ENCODE data around the gene POLDIP2. TPM values are rescaled to one million over a fixed set of nuclear protein-coding genes. Genes with fewer than 3 reads are reported as not detected.

Gene POLDIP2
- total and polyA plus RNA-seq, 9 of the 15 experiments (the other 6 are each of a cell fraction or from before 2014, with no cell fraction given): 22.0 to 137 (median 104) TPM

- peaks cover 14% of the 10 kb centered on the region; the same call in 1 of the 3 replicates for H3K36me3 ChIP-seq (ENCODE audit: control insufficient read depth, insufficient read depth, low read length)
- H3K9me3 ChIP-seq (replicated peaks; ENCODE audit: control insufficient read depth, insufficient read depth, low read depth, low read length): no peaks in the 10 kb centered on the region
- BruUV-seq (replicated peaks): no TSS peak
- no peak for DNase-seq (ENCODE audit: extremely low read depth in 1 of 4, low spot score in 3 of 4)
- peaks cover 2% of the 10 kb centered on the region; the same call in 1 of the 3 replicates for H3K79me2 ChIP-seq (ENCODE audit: control insufficient read depth, insufficient read depth, low read length)
- no peak overlapping the region for H3K9ac ChIP-seq (ENCODE audit: insufficient read depth in 1 of 2, low read depth in 2 of 2, low read length in 2 of 2)
- peaks cover 3% of the 10 kb centered on the region for H3K9me1 ChIP-seq (ENCODE audit: control insufficient read depth, insufficient read depth, low read length)
- FAIRE-seq: no peak
- peaks cover 8 to 21% of the 10 kb centered on the region in 2 experiments; a peak in 3 of 5 replicates for H3K4me1 ChIP-seq (replicated peaks in 1 of 2; ENCODE audit: control insufficient read depth in 2 of 2, insufficient read depth in 2 of 2, low read length in 2 of 2)
- no peak overlapping the region for H3K4me2 ChIP-seq (ENCODE audit: insufficient read depth, low read length)
- intact Hi-C loops (cut with micrococcal nuclease): no loop called here
- H3K4me3 ChIP-seq: no peak overlapping the region
- H3K27me3 ChIP-seq (ENCODE audit: control insufficient read depth in 2 of 2, insufficient read depth in 2 of 2, low read length in 2 of 2): no peaks in the 10 kb centered on the region
- 0 out of 2 replicates have a peak, but pooled peaks cover 4% of the 10 kb centered on the region for H4K20me1 ChIP-seq (replicated peaks; ENCODE audit: control insufficient read depth, insufficient read depth, low read length)
- 69% methylated on average over 6 of the region's 6 CpGs for WGBS (ENCODE audit: insufficient coverage, low coverage, missing lambda C conversion rate)
- H2AFZ ChIP-seq (ENCODE audit: low read depth, low read length): no peak overlapping the region
- POLR2A ChIA-PET: no interaction called here
- ATAC-seq: no peak
- CTCF ChIA-PET (ENCODE audit: low intra/inter-chr PET ratio): no interaction called here
- H3K27ac ChIP-seq (ENCODE audit: extremely low read depth, low read depth, low read length): no peak overlapping the region
- in situ Hi-C loops (cut with MboI): no loop called here
- TF ChIP-seq ID3 (CRISPR knock-in tag; IDR thresholded peaks at IDR 0.05) (no peak), ID3 (tag; IDR thresholded peaks at IDR 0.05) (no peak), PTRF (tag; IDR thresholded peaks at IDR 0.05) (no peak), ZNF212 (CRISPR knock-in tag; IDR thresholded peaks at IDR 0.05) (no peak), ZNF124 (CRISPR knock-in tag; IDR thresholded peaks at IDR 0.05) (no peak), XRCC4 (IDR thresholded peaks at IDR 0.05; ENCODE audit: extremely low read depth, insufficient read depth, insufficient read length) (no peak), ZNF583 (CRISPR knock-in tag; IDR thresholded peaks at IDR 0.05) (no peak), PHTF2 (CRISPR knock-in tag; IDR thresholded peaks at IDR 0.05) (no peak), CBX2 (IDR thresholded peaks at IDR 0.05; ENCODE audit: insufficient read depth, low read length, poor library complexity, severe bottlenecking) (no peak), SRSF3 (IDR thresholded peaks at IDR 0.05; ENCODE audit: insufficient read depth, low read length) (no peak), HEY1 (CRISPR knock-in tag; IDR thresholded peaks at IDR 0.05; ENCODE audit: borderline replicate concordance) (no peak), POLR2AphosphoS5 (IDR thresholded peaks at IDR 0.05; ENCODE audit: control insufficient read depth, insufficient read depth, low read depth, low read length) (no peak), GTF2A2 (tag; IDR thresholded peaks at IDR 0.05) (no peak), FOS (IDR thresholded peaks at IDR 0.05; ENCODE audit: extremely low read depth, insufficient read length) (no peak), BDP1 (IDR thresholded peaks at IDR 0.05; ENCODE audit: insufficient read depth, insufficient read length) (no peak), SP2 (IDR thresholded peaks at IDR 0.05; ENCODE audit: extremely low read depth, low read depth, low read length, poor library complexity, severe bottlenecking) (no peak), MTA1 (IDR thresholded peaks at IDR 0.05; ENCODE audit: borderline replicate concordance) (no peak)
- TF ChIP-seq, protein P1, sequence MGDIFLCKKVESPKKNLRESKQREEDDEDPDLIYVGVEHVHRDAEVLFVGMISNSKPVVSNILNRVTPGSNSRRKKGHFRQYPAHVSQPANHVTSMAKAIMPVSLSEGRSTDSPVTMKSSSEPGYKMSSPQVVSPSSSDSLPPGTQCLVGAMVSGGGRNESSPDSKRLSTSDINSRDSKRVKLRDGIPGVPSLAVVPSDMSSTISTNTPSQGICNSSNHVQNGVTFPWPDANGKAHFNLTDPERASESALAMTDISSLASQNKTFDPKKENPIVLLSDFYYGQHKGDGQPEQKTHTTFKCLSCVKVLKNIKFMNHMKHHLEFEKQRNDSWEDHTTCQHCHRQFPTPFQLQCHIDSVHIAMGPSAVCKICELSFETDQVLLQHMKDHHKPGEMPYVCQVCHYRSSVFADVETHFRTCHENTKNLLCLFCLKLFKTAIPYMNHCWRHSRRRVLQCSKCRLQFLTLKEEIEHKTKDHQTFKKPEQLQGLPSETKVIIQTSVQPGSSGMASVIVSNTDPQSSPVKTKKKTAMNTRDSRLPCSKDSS (IDR thresholded peaks at IDR 0.05; ENCODE audit: low read depth, partially characterized antibody): no peak
- TF ChIP-seq, protein P2, sequence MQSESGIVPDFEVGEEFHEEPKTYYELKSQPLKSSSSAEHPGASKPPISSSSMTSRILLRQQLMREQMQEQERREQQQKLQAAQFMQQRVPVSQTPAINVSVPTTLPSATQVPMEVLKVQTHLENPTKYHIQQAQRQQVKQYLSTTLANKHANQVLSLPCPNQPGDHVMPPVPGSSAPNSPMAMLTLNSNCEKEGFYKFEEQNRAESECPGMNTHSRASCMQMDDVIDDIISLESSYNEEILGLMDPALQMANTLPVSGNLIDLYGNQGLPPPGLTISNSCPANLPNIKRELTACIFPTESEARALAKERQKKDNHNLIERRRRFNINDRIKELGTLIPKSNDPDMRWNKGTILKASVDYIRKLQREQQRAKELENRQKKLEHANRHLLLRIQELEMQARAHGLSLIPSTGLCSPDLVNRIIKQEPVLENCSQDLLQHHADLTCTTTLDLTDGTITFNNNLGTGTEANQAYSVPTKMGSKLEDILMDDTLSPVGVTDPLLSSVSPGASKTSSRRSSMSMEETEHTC (IDR thresholded peaks at IDR 0.05): no peak
These were observed 45.5 kb upstream of the POLDIP2 start for GRCh38 chr17:28402844-28403243.

All from K562 (cell line).